ENCODE results near the gene RBMS1.

RBMS1 gene
- long read RNA-seq, donor 1, full-length matches to known transcripts, result 11 of 30 reads
- long read RNA-seq, donor 1, partial matches to known transcripts, result 19 of 30 reads
- long read RNA-seq, donor 1, other reads (novel, unspliced or antisense), result 0 of 30 reads
- long read RNA-seq, donor 2, full-length matches to known transcripts, result 6 of 14 reads
- long read RNA-seq, donor 2, partial matches to known transcripts, result 8 of 14 reads
- long read RNA-seq, donor 2, other reads (novel, unspliced or antisense), result 0 of 14 reads
- long read RNA-seq, donor 3, full-length matches to known transcripts, result 10 of 25 reads
- long read RNA-seq, donor 3, partial matches to known transcripts, result 15 of 25 reads
- long read RNA-seq, donor 3, other reads (novel, unspliced or antisense), result 0 of 25 reads
- long read RNA-seq, donor 4, full-length matches to known transcripts, result 17 of 41 reads
- long read RNA-seq, donor 4, partial matches to known transcripts, result 24 of 41 reads
- long read RNA-seq, donor 4, other reads (novel, unspliced or antisense), result 0 of 41 reads
- long read RNA-seq, donor 5, full-length matches to known transcripts, result 7 of 12 reads
- long read RNA-seq, donor 5, partial matches to known transcripts, result 5 of 12 reads
- long read RNA-seq, donor 5, other reads (novel, unspliced or antisense), result 0 of 12 reads
- long read RNA-seq, donor 6, full-length matches to known transcripts, result 10 of 57 reads
- long read RNA-seq, donor 6, partial matches to known transcripts, result 42 of 57 reads
- long read RNA-seq, donor 6, other reads (novel, unspliced or antisense), result 5 of 57 reads
- long read RNA-seq, donor 7, full-length matches to known transcripts, result 15 of 62 reads
- long read RNA-seq, donor 7, partial matches to known transcripts, result 42 of 62 reads
- long read RNA-seq, donor 7, other reads (novel, unspliced or antisense), result 5 of 62 reads
- long read RNA-seq, donor 8, full-length matches to known transcripts, result 12 of 21 reads
- long read RNA-seq, donor 8, partial matches to known transcripts, result 0 of 21 reads
- long read RNA-seq, donor 8, other reads (novel, unspliced or antisense), result 9 of 21 reads

GRCh38 chr2:160493227-160494028 lies at the start of gene RBMS1:
TSS of gene RBMS1 (minus strand) at chr2:160493807. CDS start at chr2:160493363, 444 bp downstream.
- DNase-seq, result peak; percentile 79

GRCh38 chr2:160541745-160542144 lies 48.1 kb upstream of the RBMS1 start:
- DNase-seq, result no peak

- no peak for DNase-seq
Observed at GRCh38 chr2:160538559-160539355, 45.1 kb upstream of the RBMS1 start.

DNA sequence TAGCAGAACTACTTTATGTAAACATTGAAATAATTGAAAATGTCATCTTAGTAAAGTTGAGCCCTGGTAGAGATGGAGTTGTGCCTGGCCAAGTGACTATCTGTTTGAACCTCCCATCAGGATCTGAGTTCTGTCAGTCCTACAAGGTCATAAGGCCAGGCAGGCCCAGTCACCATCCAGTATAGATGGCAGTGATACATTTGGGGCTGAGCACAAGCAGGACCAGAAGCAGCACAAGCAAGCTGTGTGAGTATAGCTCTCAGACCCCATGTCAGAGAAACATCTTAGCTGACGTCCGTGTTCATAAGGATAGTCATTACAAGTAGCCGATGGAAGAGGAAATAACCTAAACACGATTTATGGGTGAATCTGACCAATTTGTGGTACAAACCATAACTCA lies 44.5 kb upstream of the RBMS1 start:
- no peak for DNase-seq

- DNase-seq, result no peak
Observed at GRCh38 chr2:160534996-160535395, 41.4 kb upstream of the RBMS1 start.

- no peak for DNase-seq
Observed at GRCh38 chr2:160534249-160534648, 40.6 kb upstream of the RBMS1 start.

DNA sequence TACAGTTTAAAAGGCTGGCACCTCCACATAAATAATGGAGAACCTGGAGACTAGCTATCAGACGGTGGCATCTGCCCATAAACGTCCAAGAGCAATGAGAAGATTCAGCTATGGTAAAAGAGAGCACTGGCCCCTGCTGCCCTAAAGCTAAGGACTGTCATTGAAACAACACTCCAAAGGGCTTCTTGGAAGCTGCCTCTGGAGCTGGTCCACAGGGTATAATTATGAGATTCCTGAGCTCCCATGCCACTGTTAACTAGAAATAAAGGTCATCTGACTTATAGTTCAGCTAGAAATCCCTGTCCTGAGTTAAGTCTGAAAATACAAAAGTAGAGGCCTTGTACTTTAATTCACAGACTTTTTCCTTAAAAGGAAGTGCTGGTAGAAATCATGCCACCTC lies 39.9 kb upstream of the RBMS1 start:
- DNase-seq, result no peak

- no peak for DNase-seq
Observed at GRCh38 chr2:160532388-160532787, 38.8 kb upstream of the RBMS1 start.

DNA sequence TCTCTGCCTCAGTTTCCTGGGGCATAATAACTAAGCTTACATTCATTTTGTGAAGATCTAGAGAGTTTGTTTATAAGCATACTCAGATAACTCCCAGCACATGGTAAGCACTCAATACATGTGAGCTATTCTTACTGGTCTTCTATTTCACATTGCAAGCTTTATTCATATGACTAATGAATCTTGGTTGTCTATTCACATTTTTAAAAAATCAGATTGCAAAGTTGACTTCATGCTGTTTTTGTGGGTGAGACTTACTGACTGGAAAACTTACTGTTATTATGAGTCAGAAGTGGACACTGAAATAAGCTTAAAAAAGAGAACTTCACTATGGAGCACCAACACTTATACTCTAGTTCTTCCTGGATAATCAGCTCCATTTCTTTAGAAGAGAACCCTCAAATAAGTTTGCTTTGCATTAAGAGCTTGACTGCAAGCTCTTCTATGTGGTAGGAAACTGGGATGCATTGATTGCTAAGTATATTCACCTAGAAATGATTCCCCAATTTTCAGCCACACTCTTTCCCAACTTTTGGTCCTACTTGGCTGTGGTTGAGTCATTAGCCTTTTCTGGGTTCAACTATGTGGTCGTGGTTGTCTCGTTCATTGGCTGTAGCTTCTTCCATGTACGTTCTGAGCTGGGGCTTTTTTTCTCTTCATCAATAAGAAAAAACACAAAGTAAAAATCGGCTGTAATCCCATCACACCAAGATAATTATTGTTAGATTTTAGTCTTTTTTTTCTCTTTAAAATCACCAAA lies 29.5 kb upstream of the RBMS1 start:
- DNase-seq, result no peak

DNA sequence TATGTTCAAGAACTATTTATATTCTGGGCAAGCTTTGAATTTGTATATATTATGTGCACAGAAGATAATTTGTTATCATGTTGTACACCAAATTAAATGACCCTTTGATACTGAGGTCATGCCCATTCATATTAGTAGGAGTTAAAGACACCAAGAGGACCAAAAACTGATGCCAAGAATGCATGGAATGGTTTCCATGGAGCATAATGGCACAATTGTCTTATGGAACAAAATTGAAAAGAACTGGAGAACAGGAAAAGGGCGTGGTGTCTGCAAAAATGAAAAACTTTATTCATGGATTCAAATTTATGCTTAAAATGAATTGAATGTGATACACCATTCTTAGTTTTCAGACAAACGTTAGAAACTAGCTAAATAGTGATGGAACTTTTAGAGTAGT lies 24.1 kb upstream of the RBMS1 start:
- DNase-seq, result no peak

DNA sequence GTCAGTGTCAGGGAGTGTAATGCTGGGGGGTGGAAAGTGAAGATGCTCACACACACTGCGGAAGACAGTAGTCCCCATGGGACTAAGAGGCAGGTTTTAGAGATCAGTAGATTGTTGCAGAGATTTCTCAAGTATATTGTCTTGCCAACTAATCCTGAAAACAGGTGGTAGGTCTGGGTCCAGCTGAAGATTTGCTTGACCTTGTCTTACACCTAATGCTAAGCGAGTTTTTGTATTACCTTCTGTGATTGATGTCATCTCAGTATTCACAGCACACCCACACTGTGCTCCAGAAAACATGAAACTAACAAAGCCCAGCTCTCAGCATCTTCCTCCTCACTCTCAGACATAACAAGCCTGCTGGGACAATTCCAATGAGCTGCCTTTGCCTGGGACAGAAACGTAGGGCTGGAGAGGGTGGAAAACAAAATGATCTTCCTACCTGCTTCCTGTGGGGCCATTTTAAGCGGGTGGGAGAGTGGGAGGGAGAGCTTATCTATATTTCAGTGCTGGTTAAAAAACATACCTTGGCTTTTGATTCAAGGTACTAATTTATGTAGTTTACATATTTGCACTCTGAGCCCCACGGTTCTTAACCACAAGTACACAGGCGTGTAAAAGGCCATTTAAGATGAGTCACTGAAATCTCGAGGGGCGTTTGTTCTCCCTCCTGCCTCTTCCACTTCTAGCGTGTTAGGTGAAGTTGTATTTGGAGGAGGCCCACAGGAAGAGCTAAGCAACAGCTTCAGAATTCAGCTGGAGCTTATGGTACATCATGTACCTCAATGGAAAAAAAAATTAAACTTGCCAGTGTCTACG lies 23.1 kb upstream of the RBMS1 start:
- no peak for DNase-seq

DNA sequence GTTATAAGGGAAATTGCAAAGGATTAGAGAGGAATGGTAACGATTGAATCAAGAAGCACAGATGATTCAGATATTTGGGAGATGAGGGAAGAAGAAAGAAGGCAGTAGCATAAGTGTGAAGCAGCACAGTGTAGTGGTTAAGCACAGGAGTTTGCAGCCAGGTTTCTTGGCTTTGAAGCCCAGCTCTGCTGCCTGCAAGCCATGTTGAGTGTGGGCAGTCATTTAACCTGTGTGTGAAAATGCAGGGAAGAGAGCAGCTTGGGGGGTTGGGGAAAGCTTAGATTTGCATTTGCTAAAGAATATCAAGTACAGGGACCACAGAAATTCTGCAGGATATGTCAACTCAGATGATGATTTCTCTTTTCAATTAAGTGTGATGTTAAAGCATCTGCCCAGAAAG lies 21.5 kb upstream of the RBMS1 start:
- DNase-seq, result no peak

- DNase-seq, result no peak
Observed at GRCh38 chr2:160513120-160513519, 19.5 kb upstream of the RBMS1 start.

DNA sequence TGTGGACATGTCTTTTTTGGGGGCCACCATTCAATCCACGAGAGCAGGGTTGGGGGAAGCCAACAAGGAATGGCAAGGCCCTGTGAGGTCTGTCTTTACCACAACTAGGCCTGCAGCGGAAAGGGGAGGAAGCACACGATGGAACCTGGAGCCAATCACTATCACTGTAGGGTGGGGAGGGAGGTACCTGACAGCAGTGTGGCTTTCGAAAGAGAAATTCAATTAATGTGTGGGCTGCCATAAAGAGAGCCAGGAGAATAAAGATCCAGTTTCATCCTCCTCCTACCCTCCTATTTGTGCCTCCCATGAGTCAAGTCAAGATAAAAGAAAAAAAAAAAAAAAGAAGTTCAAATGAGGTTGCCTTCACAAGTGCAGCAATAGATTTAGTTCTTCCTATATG lies 18.9 kb upstream of the RBMS1 start:
- no peak for DNase-seq

GRCh38 chr2:160510617-160511016 lies 17.0 kb upstream of the RBMS1 start:
- DNase-seq, result no peak

DNA sequence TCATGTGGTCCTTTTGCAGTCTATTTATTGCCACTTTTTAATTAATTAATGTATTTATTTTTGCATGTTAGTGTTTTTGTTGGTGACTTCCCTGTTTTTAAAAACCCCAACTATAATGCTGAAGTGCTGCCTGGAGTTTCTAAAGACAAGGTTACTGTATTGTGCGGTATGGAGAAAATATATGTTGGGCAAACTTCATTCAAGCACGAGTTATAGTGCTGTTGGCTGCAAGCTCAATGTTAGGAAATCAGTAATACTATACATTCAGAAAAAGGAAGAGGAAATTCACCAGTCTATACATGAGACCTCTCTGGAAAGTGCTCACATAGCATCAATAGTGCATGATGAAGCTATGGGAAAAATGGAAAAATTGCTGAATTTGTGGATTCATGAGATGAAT lies 15.4 kb upstream of the RBMS1 start:
- no peak for DNase-seq

- DNase-seq, result no peak
Observed at GRCh38 chr2:160507464-160507863, 13.9 kb upstream of the RBMS1 start.

- DNase-seq, result no peak
Observed at GRCh38 chr2:160507046-160507407, 13.4 kb upstream of the RBMS1 start.

GRCh38 chr2:160506371-160507045 lies 12.9 kb upstream of the RBMS1 start:
- no peak for DNase-seq
